HepG2 (cell line): ENCODE measurements around the gene HSF4. TPM values are rescaled to one million over a fixed set of nuclear protein-coding genes. Genes with fewer than 3 reads are reported as not detected.
A peak's percentile ranks its signal among the peaks of the same experiment; 100 is the strongest.

Experiments used
- ATAC-seq: fragments of 200-7000 bp; cut with Tn5 transposase; 3 replicates; pipeline ENCODE4 v1.9.1; 2020; ENCODE audit warnings: mild to moderate bottlenecking, moderate library complexity
- BruUV-seq: library from RNA; stranded (reverse); fragments of 400-500 nt; replicated peaks from 2 replicates; lab custom pipeline; 2021; lab: Mats Ljungman, UMichigan
- CTCF ChIA-PET: fragments of 300-600 bp; formaldehyde crosslinking; extraction: SDS; loops from one replicate; lab custom pipeline; 2021; ENCODE audit warnings: low total read pairs, inconsistent platforms, low intra/inter-chr PET ratio; lab: Yijun Ruan, JAX
- POLR2A ChIA-PET: fragments of 350-600 bp; sonication (Branson Sonifier 250); formaldehyde crosslinking; loops from one replicate; lab custom pipeline; 2020; ENCODE audit warnings: antibody characterized with exemption, inconsistent platforms; lab: Yijun Ruan, JAX
- DNase-seq: peaks from one replicate; pipeline ENCODE4 v3.0.0-alpha.2; 2015; ENCODE audit warnings: low spot score
- FAIRE-seq: peaks from 3 replicates; lab custom pipeline; 2011; peaks lifted over from hg19 to GRCh38; lab: Jason Lieb, UNC
- H2AFZ ChIP-seq: one replicate; pipeline ENCODE4 v1.6.1; 2011; ENCODE audit warnings: low read length, inconsistent platforms
- H3K27ac ChIP-seq: fragments of 300-600 bp; 3 replicates; pipeline ENCODE4 v1.8.0; 2011; ENCODE audit warnings: mixed run types, mild to moderate bottlenecking, mixed read lengths, low read length, inconsistent platforms; ENCODE audit not compliant: insufficient read depth; ENCODE audit errors: extremely low read length
- H3K27me3 ChIP-seq, 2 experiments: fragments of 200-600 bp in 1 of 2; 2 replicates in 1 of 2; 3 replicates in 1 of 2; pipeline versions ENCODE4 v1.6.0 to v1.8.0; 2011; ENCODE audit warnings: low read length in 2 of 2, mild to moderate bottlenecking in 2 of 2, moderate library complexity in 2 of 2, inconsistent platforms in 1 of 2; ENCODE audit not compliant: insufficient read depth in 2 of 2, control insufficient read depth in 1 of 2
- H3K36me3 ChIP-seq, 2 experiments: fragments of 200-600 bp in 1 of 2; replicated peaks in 1 of 2; 2 replicates in 1 of 2; 3 replicates in 1 of 2; pipeline versions ENCODE4 v1.5.1 to v1.8.0; 2011; ENCODE audit warnings: low read length in 2 of 2, inconsistent platforms in 1 of 2; ENCODE audit not compliant: insufficient read depth in 2 of 2, control insufficient read depth in 1 of 2
- H3K4me1 ChIP-seq: 2 replicates; pipeline ENCODE4 v1.5.1; 2012; ENCODE audit warnings: low read length, inconsistent platforms; ENCODE audit not compliant: insufficient read depth
- H3K4me2 ChIP-seq: 2 replicates; pipeline ENCODE4 v1.6.0; 2011; ENCODE audit warnings: low read depth, low read length, inconsistent platforms
- H3K4me3 ChIP-seq, 3 experiments: fragments of 200-600 bp in 1 of 3; sonication (generic), shearing (Covaris generic) in 1 of 3; replicated peaks in 1 of 3; 2 replicates each; pipeline ENCODE4 v1.5.1; 2011 to 2016; ENCODE audit warnings: low read length in 3 of 3, inconsistent platforms in 2 of 3, low read depth in 2 of 3, mild to moderate bottlenecking in 2 of 3, control low read depth in 1 of 3, mixed read lengths in 1 of 3; ENCODE audit not compliant: insufficient read depth in 1 of 3
- H3K79me2 ChIP-seq: one replicate; pipeline ENCODE4 v1.6.1; 2011; ENCODE audit warnings: low read length, inconsistent platforms; ENCODE audit not compliant: insufficient read depth
- H3K9ac ChIP-seq: 2 replicates; pipeline ENCODE4 v1.6.0; 2011; ENCODE audit warnings: mild to moderate bottlenecking, low read depth, low read length, inconsistent platforms; ENCODE audit not compliant: insufficient read depth
- H3K9me3 ChIP-seq: 2 replicates; pipeline ENCODE4 v1.5.1; 2012; ENCODE audit warnings: mild to moderate bottlenecking, low read length
- H4K20me1 ChIP-seq: 2 replicates; pipeline ENCODE4 v1.6.0; 2011; ENCODE audit warnings: inconsistent platforms, mild to moderate bottlenecking, low read length, moderate library complexity; ENCODE audit not compliant: insufficient read depth
- AGO2 ChIP-seq: fragments of 200-400 bp; formaldehyde crosslinking; optimal IDR thresholded peaks from 2 replicates; pipeline ENCODE3; 2017; ENCODE audit warnings: mild to moderate bottlenecking, low read depth, low read length, moderate library complexity
- HOXA7 ChIP-seq: sonication (generic); formaldehyde crosslinking; IDR thresholded peaks from 2 replicates; pipeline ENCODE4 v1.8.1; 2022; ENCODE audit warnings: mild to moderate bottlenecking, missing genetic modification reagents, moderate library complexity
- JDP2 ChIP-seq: sonication (generic); formaldehyde crosslinking; IDR thresholded peaks from 2 replicates; pipeline ENCODE4 v1.8.1; 2022; ENCODE audit warnings: missing genetic modification reagents, borderline replicate concordance
- PCBP2 ChIP-seq: fragments of 200-400 bp; formaldehyde crosslinking; optimal IDR thresholded peaks from 2 replicates; pipeline ENCODE3; 2018; ENCODE audit warnings: low read length, low read depth; ENCODE audit not compliant: poor library complexity, severe bottlenecking
- ZNF446 ChIP-seq: sonication (generic); formaldehyde crosslinking; IDR thresholded peaks from 2 replicates; pipeline ENCODE4 v1.5.0; 2020; ENCODE audit warnings: mild to moderate bottlenecking, missing genetic modification reagents
- ZNF484 ChIP-seq: sonication (generic); formaldehyde crosslinking; IDR thresholded peaks from 2 replicates; pipeline ENCODE4 v1.5.1; 2020; ENCODE audit warnings: mild to moderate bottlenecking, low read depth, missing genetic modification reagents, borderline replicate concordance
- ZNF563 ChIP-seq: sonication (generic); formaldehyde crosslinking; IDR thresholded peaks from 2 replicates; pipeline ENCODE4 v1.8.0; 2022; ENCODE audit warnings: mild to moderate bottlenecking, moderate library complexity, missing genetic modification reagents
- ZNF790 ChIP-seq: sonication (generic); formaldehyde crosslinking; IDR thresholded peaks from 2 replicates; pipeline ENCODE4 v1.8.0; 2022; ENCODE audit warnings: missing genetic modification reagents, mild to moderate bottlenecking, borderline replicate concordance
- WGBS: methylation state at CpG from one replicate; pipeline ENCODE4 v1.1.6; 2017; ENCODE audit warnings: low lambda C conversion rate; 5-methylcytosine and 5-hydroxymethylcytosine counted together
- in situ Hi-C: cut with HindIII; loops from 2 replicates; pipeline ENCODE4 v1.10.0; 2017; ENCODE audit warnings: low pct_unique_long_range_greater_than_20kb; ENCODE audit not compliant: extremely low pct_ligation_motif_present
- intact Hi-C: fragments of 100-400 bp; cut with micrococcal nuclease; formaldehyde crosslinking; loops from one replicate; pipeline ENCODE4 v1.10.0; 2022; ENCODE audit not compliant: unreplicated experiment
- polyA plus RNA-seq, 8 experiments: library from polyadenylated mRNA; depleted of rRNA in 3 of 8; stranded (reverse) in 7 of 8; unstranded in 1 of 8; fragments of >200 nt; fragmentation: Illumina TruSeq in 4 of 8; extraction: Trizol in 4 of 8; gene quantifications; 2 replicates each; pipeline versions ENCODE4 v1.2.1 to v1.2.3, GENCODE V29; 2011 to 2016; ENCODE audit warnings: low read depth in 4 of 8, missing spikeins in 1 of 8, mixed read lengths in 1 of 8; ENCODE audit not compliant: insufficient read depth in 1 of 8
- total RNA-seq, 5 experiments: library from RNA; depleted of rRNA; stranded (reverse); fragments of >200 nt; fragmentation: Illumina TruSeq; extraction: Trizol; gene quantifications; 2 replicates each; pipeline ENCODE4 v1.2.3, GENCODE V29; 2016; ENCODE audit warnings: low read depth in 1 of 5
- TF ChIP-seq, protein P1 (sequence below): sonication (generic); formaldehyde crosslinking; conservative IDR thresholded peaks from 2 replicates; pipeline ENCODE4 v1.4.0; 2020; ENCODE audit warnings: missing genetic modification reagents
- TF ChIP-seq, protein P2 (sequence below): sonication (generic); formaldehyde crosslinking; IDR thresholded peaks from 2 replicates; pipeline ENCODE4 v1.4.0; 2020; ENCODE audit warnings: mild to moderate bottlenecking, low read depth, missing genetic modification reagents

HSF4 gene
- total and polyA plus RNA-seq, 2 of the 13 experiments (the other 11 are each of a cell fraction or from before 2014, with no cell fraction given), result 3.5 to 16.9 TPM

DNA sequence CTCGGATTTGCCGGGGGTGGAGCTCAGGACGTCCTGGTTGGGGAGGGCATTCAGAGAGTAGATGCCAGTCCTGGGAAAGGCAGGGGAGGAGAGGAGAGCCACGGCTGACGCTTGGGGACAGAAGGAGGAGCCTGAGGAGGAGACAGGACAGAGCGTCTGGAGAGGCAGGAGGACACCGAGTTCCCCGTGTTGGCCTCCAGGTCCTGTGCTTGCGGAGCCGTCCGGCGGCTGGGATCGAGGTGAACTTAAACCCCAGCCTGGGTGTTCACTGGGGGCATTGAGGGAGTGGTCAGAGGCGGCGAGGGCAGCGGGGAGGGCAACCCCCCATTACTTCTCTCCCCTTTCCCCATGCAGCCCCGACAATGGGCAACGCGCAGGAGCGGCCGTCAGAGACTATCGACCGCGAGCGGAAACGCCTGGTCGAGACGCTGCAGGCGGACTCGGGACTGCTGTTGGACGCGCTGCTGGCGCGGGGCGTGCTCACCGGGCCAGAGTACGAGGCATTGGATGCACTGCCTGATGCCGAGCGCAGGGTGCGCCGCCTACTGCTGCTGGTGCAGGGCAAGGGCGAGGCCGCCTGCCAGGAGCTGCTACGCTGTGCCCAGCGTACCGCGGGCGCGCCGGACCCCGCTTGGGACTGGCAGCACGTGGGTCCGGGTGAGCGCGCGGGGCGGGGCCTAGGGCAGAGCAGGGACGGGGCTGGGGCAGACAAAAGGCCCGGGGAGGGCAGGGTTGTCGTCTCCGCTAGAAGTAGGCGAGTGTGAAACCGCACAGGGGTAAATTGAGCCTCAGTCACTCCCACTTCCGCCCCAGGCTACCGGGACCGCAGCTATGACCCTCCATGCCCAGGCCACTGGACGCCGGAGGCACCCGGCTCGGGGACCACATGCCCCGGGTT, 9.5 kb downstream of the HSF4 start (continued):
- TF ChIP-seq, protein P1, sequence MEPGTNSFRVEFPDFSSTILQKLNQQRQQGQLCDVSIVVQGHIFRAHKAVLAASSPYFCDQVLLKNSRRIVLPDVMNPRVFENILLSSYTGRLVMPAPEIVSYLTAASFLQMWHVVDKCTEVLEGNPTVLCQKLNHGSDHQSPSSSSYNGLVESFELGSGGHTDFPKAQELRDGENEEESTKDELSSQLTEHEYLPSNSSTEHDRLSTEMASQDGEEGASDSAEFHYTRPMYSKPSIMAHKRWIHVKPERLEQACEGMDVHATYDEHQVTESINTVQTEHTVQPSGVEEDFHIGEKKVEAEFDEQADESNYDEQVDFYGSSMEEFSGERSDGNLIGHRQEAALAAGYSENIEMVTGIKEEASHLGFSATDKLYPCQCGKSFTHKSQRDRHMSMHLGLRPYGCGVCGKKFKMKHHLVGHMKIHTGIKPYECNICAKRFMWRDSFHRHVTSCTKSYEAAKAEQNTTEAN (CRISPR knock-in tag), result no peak; the same call in 1 of the 2 replicates
- TF ChIP-seq HOXA7 (CRISPR knock-in tag), result peak; percentile 84
- TF ChIP-seq JDP2 (CRISPR knock-in tag), result peak; percentile 61; the same call in 1 of the 2 replicates
- TF ChIP-seq, protein P2, sequence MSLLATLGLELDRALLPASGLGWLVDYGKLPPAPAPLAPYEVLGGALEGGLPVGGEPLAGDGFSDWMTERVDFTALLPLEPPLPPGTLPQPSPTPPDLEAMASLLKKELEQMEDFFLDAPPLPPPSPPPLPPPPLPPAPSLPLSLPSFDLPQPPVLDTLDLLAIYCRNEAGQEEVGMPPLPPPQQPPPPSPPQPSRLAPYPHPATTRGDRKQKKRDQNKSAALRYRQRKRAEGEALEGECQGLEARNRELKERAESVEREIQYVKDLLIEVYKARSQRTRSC (CRISPR knock-in tag), result peak; percentile 62; the same call in 1 of the 2 replicates

DNA sequence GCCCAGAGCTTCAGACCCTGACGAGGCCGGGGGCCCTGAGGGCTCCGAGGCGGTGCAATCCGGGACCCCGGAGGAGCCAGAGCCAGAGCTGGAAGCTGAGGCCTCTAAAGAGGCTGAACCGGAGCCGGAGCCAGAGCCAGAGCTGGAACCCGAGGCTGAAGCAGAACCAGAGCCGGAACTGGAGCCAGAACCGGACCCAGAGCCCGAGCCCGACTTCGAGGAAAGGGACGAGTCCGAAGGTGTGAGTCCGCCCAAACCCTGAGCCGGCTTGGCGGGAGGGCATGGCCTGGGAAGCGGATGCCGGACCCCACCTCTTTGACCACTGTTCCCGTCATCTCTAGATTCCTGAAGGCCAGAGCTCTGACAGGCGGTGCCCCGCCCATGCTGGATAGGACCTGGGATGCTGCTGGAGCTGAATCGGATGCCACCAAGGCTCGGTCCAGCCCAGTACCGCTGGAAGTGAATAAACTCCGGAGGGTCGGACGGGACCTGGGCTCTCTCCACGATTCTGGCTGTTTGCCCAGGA, 10.2 kb downstream of the HSF4 start:
- ATAC-seq (no peak), FAIRE-seq (no peak), DNase-seq (no peak)
- no peaks in the 10 kb centered on the region for H3K79me2 ChIP-seq
- peak overlapping the region; percentile 99 for H3K4me2 ChIP-seq
- WGBS, result 93% methylated on average over 30 of the region's 31 CpGs
- no peak overlapping the region for H3K27ac ChIP-seq
- in situ Hi-C loops, result no loop called here
- H3K27me3 ChIP-seq, result no peaks in the 10 kb centered on the region; a peak in 1 of 5 replicates
- intact Hi-C loops, result no loop called here
- H3K9ac ChIP-seq, result 0 out of 2 replicates have a peak overlapping the region, but pooled peaks have one; percentile 34
- H4K20me1 ChIP-seq, result no peaks in the 10 kb centered on the region; the same call in 1 of the 2 replicates
- H3K9me3 ChIP-seq, result no peaks in the 10 kb centered on the region
- TF ChIP-seq PCBP2 (no peak), ZNF446 (CRISPR knock-in tag) (0 out of 2 replicates have a peak, but pooled peaks have one; percentile 51), ZNF484 (CRISPR knock-in tag) (no peak), ZNF563 (CRISPR knock-in tag) (peak; percentile 20; the same call in 1 of the 2 replicates), AGO2 (peak; percentile 9), ZNF790 (CRISPR knock-in tag) (0 out of 2 replicates have a peak, but pooled peaks have one; percentile 44)
- H3K36me3 ChIP-seq, result no peaks in the 10 kb centered on the region; a peak in 1 of 5 replicates
- no peak overlapping the region for H2AFZ ChIP-seq
- no TSS peak for BruUV-seq
- ChIA-PET CTCF (interaction anchor here (1.5 kb wide), 1 partner anchor 11 kb away, joined by 5 read pairs; no protein-coding TSS in a partner anchor), POLR2A (interaction anchor here (0.7 to 2.7 kb wide), 5 partner anchors 10 to 73 kb away, joined by 3 to 18 read pairs (median 3); partner anchors contain the start of genes B3GNT9, FHOD1 and MATCAP1)
- peaks cover 60% of the 10 kb centered on the region for H3K4me1 ChIP-seq
- peak overlapping the region in 1 of 3 experiments; percentile 75; a peak in 2 of 6 replicates for H3K4me3 ChIP-seq
